ELR (cell line): ENCODE measurements around the gene SNX8.

Experiments
- DNase-seq: peaks from one replicate; pipeline ENCODE4 v3.0.0-alpha.2; 2015; ENCODE audit warnings: low read depth

SNX8 gene

GRCh38 chr7:2289621-2290020 is 24.6 kb downstream of the SNX8 start:
- DNase-seq = no peak

GRCh38 chr7:2289111-2289586 is 25.1 kb downstream of the SNX8 start:
- no peak for DNase-seq

GRCh38 chr7:2288503-2288902 is 25.7 kb downstream of the SNX8 start:
- no peak for DNase-seq

GRCh38 chr7:2287745-2288144 is 26.5 kb downstream of the SNX8 start:
- DNase-seq = no peak

- DNase-seq = no peak
Observed at GRCh38 chr7:2283074-2283473, 31.2 kb downstream of the SNX8 start.

- DNase-seq = no peak
Observed at GRCh38 chr7:2282185-2282751, 32.0 kb downstream of the SNX8 start.

- DNase-seq = no peak
Observed at GRCh38 chr7:2281541-2281940, 32.7 kb downstream of the SNX8 start.

- no peak for DNase-seq
Observed at GRCh38 chr7:2280424-2280823, 33.8 kb downstream of the SNX8 start.

GRCh38 chr7:2279896-2280295 is 34.3 kb downstream of the SNX8 start:
- DNase-seq = no peak

- no peak for DNase-seq
Observed at GRCh38 chr7:2278026-2278425, 36.2 kb downstream of the SNX8 start.

- no peak for DNase-seq
Observed at GRCh38 chr7:2276107-2276506, 38.1 kb downstream of the SNX8 start.

- no peak for DNase-seq
Observed at GRCh38 chr7:2275101-2275500, 39.1 kb downstream of the SNX8 start.

- no peak for DNase-seq
Observed at GRCh38 chr7:2274666-2275065, 39.6 kb downstream of the SNX8 start.

GRCh38 chr7:2273866-2274265 is 40.4 kb downstream of the SNX8 start:
- no peak for DNase-seq

- DNase-seq = no peak
Observed at GRCh38 chr7:2272031-2272430, 42.2 kb downstream of the SNX8 start.

- DNase-seq = no peak
Observed at GRCh38 chr7:2271273-2272026, 42.8 kb downstream of the SNX8 start.

- DNase-seq = no peak
Observed at GRCh38 chr7:2270495-2270894, 43.7 kb downstream of the SNX8 start.

- peak; percentile 61 for DNase-seq
Observed at GRCh38 chr7:2269991-2270460, 44.2 kb downstream of the SNX8 start.

GRCh38 chr7:2269089-2269990 is 44.9 kb downstream of the SNX8 start:
- peak; percentile 71 for DNase-seq

- DNase-seq = peak; percentile 97
Observed at GRCh38 chr7:2266911-2267310, 47.3 kb downstream of the SNX8 start.

- no peak for DNase-seq
Observed at GRCh38 chr7:2264158-2264557, 50.1 kb downstream of the SNX8 start.

- DNase-seq = no peak
Observed at GRCh38 chr7:2263176-2263575, 51.1 kb downstream of the SNX8 start.

GRCh38 chr7:2261611-2262010 is 52.6 kb downstream of the SNX8 start:
- no peak for DNase-seq
